ENCODE results near the gene PFKFB2.

Gene PFKFB2

GRCh38 chr1:207052911-207053769, at the start of gene PFKFB2:
Gene PFKFB2, plus strand, starts transcription at chr1:207053275. Its CDS starts 1,443 bp downstream, at chr1:207054718.
- Histone ChIP-seq H3K36me3 (ENCODE audit: control insufficient read depth in 2 of 2, insufficient read depth in 2 of 2, low read length in 2 of 2) (peaks cover 9 to 11% of the 10 kb centered on the region in 2 donors), H3K27me3 (ENCODE audit: control insufficient read depth in 1 of 2, insufficient read depth in 2 of 2, low read length in 2 of 2) (no peaks in the 10 kb centered on the region), H3K4me3 (ENCODE audit: low read length in 2 of 2) (peak within 1 kb of the TSS; percentile 91 to 92), H3K4me1 (ENCODE audit: control insufficient read depth, insufficient read depth, low read length) (peaks cover 19% of the 10 kb centered on the region), H3K9ac (ENCODE audit: low read length in 2 of 2) (peak within 1 kb of the TSS; percentile 88 to 90), H3K9me3 (ENCODE audit: control insufficient read depth in 2 of 2, low read length in 2 of 2) (no peaks in the 10 kb centered on the region), H3K27ac (ENCODE audit: low read length) (peak within 1 kb of the TSS; percentile 86)

DNA sequence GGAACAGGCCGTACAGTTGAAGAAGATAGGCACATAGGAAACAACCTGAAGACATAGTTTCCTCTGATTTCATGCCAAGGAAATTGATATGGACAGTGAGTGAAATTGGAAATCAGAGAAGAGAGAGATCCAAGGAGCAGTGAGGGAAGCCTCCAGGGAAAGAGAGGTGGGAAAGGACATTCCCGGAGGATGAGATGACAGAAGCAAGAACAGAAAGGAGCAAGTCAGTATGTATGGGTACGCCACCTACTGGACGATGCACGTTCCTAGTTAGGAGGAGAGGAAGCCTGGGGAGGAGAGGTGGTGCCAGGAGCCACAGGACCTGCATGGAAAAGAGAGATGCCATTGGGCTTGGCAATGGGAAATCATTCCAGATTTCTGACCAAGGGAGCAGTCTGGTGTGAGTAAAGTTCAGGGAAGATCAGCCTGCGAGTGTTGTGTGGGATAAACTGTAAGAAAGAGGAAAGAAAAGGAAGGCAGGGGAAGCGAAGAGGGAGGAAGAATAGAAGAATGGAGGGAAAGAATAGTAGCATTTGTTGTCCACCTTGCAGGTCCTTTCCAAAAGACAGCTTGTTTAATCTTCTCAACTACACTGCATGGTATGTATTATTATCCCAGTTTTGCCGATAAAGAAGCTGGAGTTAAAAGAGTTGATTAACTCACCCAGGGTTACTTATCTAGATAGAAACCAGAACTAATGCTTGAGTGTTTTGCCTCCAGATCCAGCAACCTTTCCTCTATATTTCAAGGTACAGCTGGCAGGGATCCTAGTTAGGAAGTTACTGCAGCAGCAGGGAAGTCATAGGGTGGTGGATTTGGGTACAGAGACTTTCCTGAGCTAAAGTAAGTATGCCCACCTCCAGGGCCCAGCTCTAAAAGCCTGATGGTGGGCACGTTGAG, 47.9 kb upstream of the PFKFB2 start:
- Histone ChIP-seq H3K4me3 (ENCODE audit: low read length in 2 of 2) (no peak overlapping the region), H3K9ac (ENCODE audit: low read length in 2 of 2) (no peak overlapping the region), H3K36me3 (ENCODE audit: control insufficient read depth in 2 of 2, insufficient read depth in 2 of 2, low read length in 2 of 2) (no peaks in the 10 kb centered on the region), H3K27ac (ENCODE audit: low read length) (no peak overlapping the region), H3K27me3 (ENCODE audit: control insufficient read depth in 1 of 2, insufficient read depth in 2 of 2, low read length in 2 of 2) (no peaks in the 10 kb centered on the region), H3K9me3 (ENCODE audit: control insufficient read depth in 2 of 2, low read length in 2 of 2) (no peaks in the 10 kb centered on the region), H3K4me1 (ENCODE audit: control insufficient read depth, insufficient read depth, low read length) (peaks cover 3% of the 10 kb centered on the region)

DNA sequence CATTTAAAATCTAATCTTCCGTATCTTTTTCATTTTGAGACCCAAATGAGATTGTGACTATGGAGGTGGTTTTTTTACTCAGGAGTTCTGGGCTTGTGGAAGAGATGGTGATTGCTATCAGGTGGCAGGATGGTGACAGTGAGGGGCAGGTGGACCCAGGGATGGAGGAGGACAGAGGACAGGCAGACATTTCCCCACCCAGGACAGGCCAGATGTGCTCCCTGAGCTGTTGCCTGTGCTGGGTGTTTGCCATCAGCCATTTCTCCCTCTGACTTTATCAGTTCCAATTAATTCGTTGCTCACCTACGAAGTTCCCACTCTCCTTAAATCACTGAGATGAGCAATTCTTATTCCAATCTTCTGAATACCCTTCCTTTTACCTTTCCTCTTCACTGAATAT, 47.0 kb upstream of the PFKFB2 start:
- no peak overlapping the region for H3K27ac ChIP-seq (ENCODE audit: low read length)
- no peaks in the 10 kb centered on the region for H3K36me3 ChIP-seq (ENCODE audit: control insufficient read depth in 2 of 2, insufficient read depth in 2 of 2, low read length in 2 of 2)
- H3K9me3 ChIP-seq (ENCODE audit: control insufficient read depth in 2 of 2, low read length in 2 of 2) = no peaks in the 10 kb centered on the region
- no peak overlapping the region for H3K9ac ChIP-seq (ENCODE audit: low read length in 2 of 2)
- H3K27me3 ChIP-seq (ENCODE audit: control insufficient read depth in 1 of 2, insufficient read depth in 2 of 2, low read length in 2 of 2) = no peaks in the 10 kb centered on the region
- no peak overlapping the region for H3K4me3 ChIP-seq (ENCODE audit: low read length in 2 of 2)
- H3K4me1 ChIP-seq (ENCODE audit: control insufficient read depth, insufficient read depth, low read length) = peaks cover 3% of the 10 kb centered on the region

DNA sequence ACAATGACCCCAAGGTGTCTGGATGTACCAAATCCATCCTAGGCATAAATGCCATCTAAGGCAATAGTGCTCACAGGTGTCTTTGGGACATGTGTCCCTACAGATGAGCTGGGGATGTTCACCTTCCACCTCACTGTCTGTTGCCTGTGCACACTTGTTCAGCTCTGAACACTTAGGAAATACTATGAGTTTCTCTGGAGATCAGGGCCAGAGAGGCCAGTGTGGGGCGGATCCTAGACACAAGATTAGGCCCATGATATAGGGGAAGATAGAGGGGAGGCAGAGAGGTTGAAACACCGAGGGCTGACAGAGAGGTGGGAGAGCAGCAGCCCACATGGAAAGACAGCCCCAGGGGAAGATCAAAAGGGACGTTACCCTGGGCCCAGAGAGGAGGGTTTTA, 46.2 kb upstream of the PFKFB2 start:
- Histone ChIP-seq H3K4me1 (ENCODE audit: control insufficient read depth, insufficient read depth, low read length) (peaks cover 3% of the 10 kb centered on the region), H3K9me3 (ENCODE audit: control insufficient read depth in 2 of 2, low read length in 2 of 2) (no peaks in the 10 kb centered on the region), H3K27ac (ENCODE audit: low read length) (no peak overlapping the region), H3K36me3 (ENCODE audit: control insufficient read depth in 2 of 2, insufficient read depth in 2 of 2, low read length in 2 of 2) (no peaks in the 10 kb centered on the region), H3K4me3 (ENCODE audit: low read length in 2 of 2) (no peak overlapping the region), H3K27me3 (ENCODE audit: control insufficient read depth in 1 of 2, insufficient read depth in 2 of 2, low read length in 2 of 2) (no peaks in the 10 kb centered on the region), H3K9ac (ENCODE audit: low read length in 2 of 2) (no peak overlapping the region)

DNA sequence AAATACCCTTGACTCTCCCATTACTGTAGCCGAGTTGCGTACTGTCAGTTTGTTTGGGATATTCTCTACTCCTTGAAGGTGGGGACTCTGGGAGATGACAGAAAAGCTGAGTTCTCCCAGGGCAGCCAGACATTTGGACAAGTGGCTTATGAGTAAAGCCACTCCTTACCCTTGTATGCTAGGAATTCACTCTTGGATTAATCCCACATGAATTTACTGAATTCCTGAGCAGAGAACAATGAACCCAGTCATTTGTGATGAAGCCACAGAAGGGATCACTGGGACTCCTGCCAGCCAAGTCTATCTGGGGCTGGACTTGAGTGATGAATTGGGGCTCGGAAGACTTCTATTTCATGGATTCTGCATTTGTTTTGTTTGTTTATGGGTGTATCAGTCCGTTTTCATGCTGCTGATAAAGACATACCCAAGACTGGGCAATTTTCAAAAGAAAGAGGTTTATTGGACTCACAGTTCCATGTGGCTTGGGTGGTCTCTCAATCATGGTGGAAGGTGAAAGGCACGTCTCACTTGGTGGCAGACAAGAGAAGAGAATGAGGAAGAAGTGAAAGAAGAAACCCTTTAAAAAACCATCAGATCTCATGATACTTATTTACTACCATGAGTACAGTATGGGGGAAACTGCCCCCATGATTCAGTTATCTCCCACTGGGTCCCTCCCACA, 45.6 kb upstream of the PFKFB2 start:
- no peak overlapping the region for H3K27ac ChIP-seq (ENCODE audit: low read length)
- no peaks in the 10 kb centered on the region for H3K27me3 ChIP-seq (ENCODE audit: control insufficient read depth in 1 of 2, insufficient read depth in 2 of 2, low read length in 2 of 2)
- peaks cover 3% of the 10 kb centered on the region for H3K4me1 ChIP-seq (ENCODE audit: control insufficient read depth, insufficient read depth, low read length)
- no peak overlapping the region for H3K9ac ChIP-seq (ENCODE audit: low read length in 2 of 2)
- H3K36me3 ChIP-seq (ENCODE audit: control insufficient read depth in 2 of 2, insufficient read depth in 2 of 2, low read length in 2 of 2) = no peaks in the 10 kb centered on the region
- no peak overlapping the region for H3K4me3 ChIP-seq (ENCODE audit: low read length in 2 of 2)
- no peaks in the 10 kb centered on the region for H3K9me3 ChIP-seq (ENCODE audit: control insufficient read depth in 2 of 2, low read length in 2 of 2)

GRCh38 chr1:207009182-207009850, 43.8 kb upstream of the PFKFB2 start:
- no peaks in the 10 kb centered on the region for H3K9me3 ChIP-seq (ENCODE audit: control insufficient read depth in 2 of 2, low read length in 2 of 2)
- H3K27me3 ChIP-seq (ENCODE audit: control insufficient read depth in 1 of 2, insufficient read depth in 2 of 2, low read length in 2 of 2) = no peaks in the 10 kb centered on the region
- H3K36me3 ChIP-seq (ENCODE audit: control insufficient read depth in 2 of 2, insufficient read depth in 2 of 2, low read length in 2 of 2) = no peaks in the 10 kb centered on the region
- H3K9ac ChIP-seq (ENCODE audit: low read length in 2 of 2) = no peak overlapping the region
- H3K27ac ChIP-seq (ENCODE audit: low read length) = no peak overlapping the region
- H3K4me1 ChIP-seq (ENCODE audit: control insufficient read depth, insufficient read depth, low read length) = peaks cover 3% of the 10 kb centered on the region
- H3K4me3 ChIP-seq (ENCODE audit: low read length in 2 of 2) = no peak overlapping the region

GRCh38 chr1:207009945-207010344, 43.1 kb upstream of the PFKFB2 start:
- Histone ChIP-seq H3K36me3 (ENCODE audit: control insufficient read depth in 2 of 2, insufficient read depth in 2 of 2, low read length in 2 of 2) (no peaks in the 10 kb centered on the region), H3K9me3 (ENCODE audit: control insufficient read depth in 2 of 2, low read length in 2 of 2) (no peaks in the 10 kb centered on the region), H3K9ac (ENCODE audit: low read length in 2 of 2) (no peak overlapping the region), H3K27me3 (ENCODE audit: control insufficient read depth in 1 of 2, insufficient read depth in 2 of 2, low read length in 2 of 2) (peaks cover 0 to 1% of the 10 kb centered on the region in 2 donors), H3K4me3 (ENCODE audit: low read length in 2 of 2) (no peak overlapping the region), H3K27ac (ENCODE audit: low read length) (no peak overlapping the region), H3K4me1 (ENCODE audit: control insufficient read depth, insufficient read depth, low read length) (peaks cover 3% of the 10 kb centered on the region)

DNA sequence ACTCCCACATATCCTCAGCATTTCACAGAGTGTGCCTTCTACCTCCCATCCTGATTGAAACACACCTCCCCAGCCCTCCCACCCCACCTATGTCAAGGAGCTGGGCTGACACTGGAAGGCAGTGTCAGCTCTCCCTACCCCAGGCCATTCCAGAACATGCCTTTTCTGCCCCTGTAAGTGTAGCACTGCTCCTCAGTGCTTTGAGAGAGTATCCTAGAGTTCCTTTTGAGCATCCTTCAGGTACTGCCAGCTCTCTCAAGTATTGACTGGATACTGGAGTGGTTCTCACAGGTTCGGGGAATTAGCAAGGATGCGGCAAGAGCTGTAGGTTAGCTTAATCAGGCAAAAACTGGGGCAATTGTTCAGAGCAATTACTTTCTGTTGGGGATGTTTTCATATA, 42.3 kb upstream of the PFKFB2 start:
- no peak overlapping the region for H3K27ac ChIP-seq (ENCODE audit: low read length)
- H3K9ac ChIP-seq (ENCODE audit: low read length in 2 of 2) = no peak overlapping the region
- H3K36me3 ChIP-seq (ENCODE audit: control insufficient read depth in 2 of 2, insufficient read depth in 2 of 2, low read length in 2 of 2) = no peaks in the 10 kb centered on the region
- H3K27me3 ChIP-seq (ENCODE audit: control insufficient read depth in 1 of 2, insufficient read depth in 2 of 2, low read length in 2 of 2) = peaks cover 0 to 6% of the 10 kb centered on the region in 2 donors
- peaks cover 3% of the 10 kb centered on the region for H3K4me1 ChIP-seq (ENCODE audit: control insufficient read depth, insufficient read depth, low read length)
- no peak overlapping the region for H3K4me3 ChIP-seq (ENCODE audit: low read length in 2 of 2)
- H3K9me3 ChIP-seq (ENCODE audit: control insufficient read depth in 2 of 2, low read length in 2 of 2) = no peaks in the 10 kb centered on the region

DNA sequence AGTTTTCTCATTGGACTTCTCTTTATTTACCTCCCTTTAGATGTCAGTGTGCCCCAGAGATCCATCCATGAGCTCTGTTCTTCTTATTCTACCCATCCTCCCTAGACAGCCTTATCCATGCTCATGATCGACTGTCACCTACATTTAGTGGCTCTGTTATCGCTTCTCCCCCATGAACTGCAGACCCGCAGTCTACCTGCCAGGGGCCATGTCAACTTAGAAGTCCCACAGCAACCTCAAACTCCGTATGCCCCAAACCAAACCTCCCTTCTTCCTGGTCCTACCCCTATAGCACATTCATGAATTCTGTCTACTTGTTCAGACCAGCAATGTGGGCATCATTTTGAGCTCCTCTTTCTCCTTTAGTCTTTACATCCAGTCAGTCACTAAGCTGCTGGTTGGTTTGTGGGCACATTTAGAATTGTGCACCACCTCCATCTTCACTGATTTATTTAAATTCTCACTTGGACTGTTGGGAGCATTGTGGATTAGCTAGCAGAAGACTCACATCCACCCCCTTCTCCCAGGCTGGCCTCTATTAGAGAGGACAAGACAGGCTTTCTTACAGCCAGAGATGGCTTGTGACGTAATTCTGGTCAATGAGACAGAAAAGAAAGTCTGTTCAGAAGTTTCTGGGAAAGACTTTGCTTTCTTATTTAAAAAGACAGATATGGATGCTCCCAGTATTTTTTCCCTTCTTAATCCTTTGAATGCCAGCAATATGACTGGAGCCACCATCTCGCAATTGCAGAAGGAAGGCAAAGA, 39.6 kb upstream of the PFKFB2 start:
- no peaks in the 10 kb centered on the region for H3K9me3 ChIP-seq (ENCODE audit: control insufficient read depth in 2 of 2, low read length in 2 of 2)
- H3K27ac ChIP-seq (ENCODE audit: low read length) = no peak overlapping the region
- H3K27me3 ChIP-seq (ENCODE audit: control insufficient read depth in 1 of 2, insufficient read depth in 2 of 2, low read length in 2 of 2) = peaks cover 2 to 6% of the 10 kb centered on the region in 2 donors
- no peaks in the 10 kb centered on the region for H3K36me3 ChIP-seq (ENCODE audit: control insufficient read depth in 2 of 2, insufficient read depth in 2 of 2, low read length in 2 of 2)
- no peak overlapping the region for H3K9ac ChIP-seq (ENCODE audit: low read length in 2 of 2)
- H3K4me3 ChIP-seq (ENCODE audit: low read length in 2 of 2) = no peak overlapping the region
- no peaks in the 10 kb centered on the region for H3K4me1 ChIP-seq (ENCODE audit: control insufficient read depth, insufficient read depth, low read length)
